ENCODE data around the gene LYL1.
"Not testable (repeated sequence)": the region's sequence is repeated elsewhere in the genome, so short reads cannot be mapped to it uniquely, and the experiment has no call there.

LYL1 gene

GRCh38 chr19:13102666-13103580 is at the start of gene LYL1:
Gene LYL1 (minus strand): TSS chr19:13102858. CDS start chr19:13101171, 1,687 bp downstream.
- DNase-seq, result peak; percentile 36

- DNase-seq, result peak; percentile 97
These were observed 49.1 kb upstream of the LYL1 start for GRCh38 chr19:13151605-13152355.

GRCh38 chr19:13150931-13151604 is 48.4 kb upstream of the LYL1 start:
- DNase-seq, result peak; percentile 42

- peak; percentile 95 for DNase-seq
These were observed 47.7 kb upstream of the LYL1 start, which contains the start of the genes IER2 and STX10 for GRCh38 chr19:13150187-13150930. Gene IER2 (plus strand): TSS chr19:13150411. CDS start chr19:13153187, 2,776 bp downstream. Gene STX10 (minus strand): TSS chr19:13150375. CDS start chr19:13150173, 202 bp downstream.

- peak; percentile 58 for DNase-seq
These were observed 47.0 kb upstream of the LYL1 start for GRCh38 chr19:13149628-13150186.

- not testable (repeated sequence) for DNase-seq
These were observed 46.5 kb upstream of the LYL1 start for GRCh38 chr19:13149173-13149627.

GRCh38 chr19:13146763-13147563 is 44.3 kb upstream of the LYL1 start:
- peak; percentile 27 for DNase-seq

GRCh38 chr19:13139633-13140311 is 37.1 kb upstream of the LYL1 start:
- no peak for DNase-seq

- DNase-seq, result no peak
These were observed 36.2 kb upstream of the LYL1 start for GRCh38 chr19:13138916-13139198.

GRCh38 chr19:13138171-13138915 is 35.7 kb upstream of the LYL1 start:
- no peak for DNase-seq

GRCh38 chr19:13137290-13137794 is 34.7 kb upstream of the LYL1 start:
- no peak for DNase-seq

GRCh38 chr19:13135068-13136062 is 32.7 kb upstream of the LYL1 start:
- DNase-seq, result no peak

GRCh38 chr19:13134626-13135025 is 32.0 kb upstream of the LYL1 start:
- no peak for DNase-seq

- no peak for DNase-seq
These were observed 30.7 kb upstream of the LYL1 start for GRCh38 chr19:13133241-13133870.

GRCh38 chr19:13132471-13133180 is 30.0 kb upstream of the LYL1 start:
- DNase-seq, result peak; percentile 82

- no peak for DNase-seq
These were observed 28.3 kb upstream of the LYL1 start for GRCh38 chr19:13130886-13131490.

GRCh38 chr19:13129384-13129783 is 26.7 kb upstream of the LYL1 start:
- DNase-seq, result no peak

Data from activated CD4-positive, alpha-beta T cell treated with anti-CD3 and anti-CD28 coated beads for 48 hours (primary cell).